DOHH2 (cell line): ENCODE data around the gene MAG.

Experiments used
- CTCF ChIP-seq: fragments of 200-600 bp; sonication (generic); IDR thresholded peaks from one replicate; pipeline ENCODE4 v1.5.1; 2014; ENCODE audit warnings: antibody characterized with exemption, mild to moderate bottlenecking, low read depth, low read length; ENCODE audit not compliant: poor library complexity, severe bottlenecking
- EZH2phosphoT487 ChIP-seq: fragments of 200-600 bp; sonication (generic); IDR thresholded peaks from 2 replicates; pipeline ENCODE4 v1.6.1; 2017; ENCODE audit warnings: borderline replicate concordance, mild to moderate bottlenecking, antibody characterized with exemption, low read length, moderate library complexity, mixed read lengths

- TF ChIP-seq CTCF (no peak), EZH2phosphoT487 (no peak)
Observed at GRCh38 chr19:35355791-35356460, 64.0 kb downstream of the MAG start.
